Stimulated activated CD4-positive, alpha-beta T cell treated with anti-CD3 and anti-CD28 coated beads, Interleukin-1b, Interleukin-23, amount 100 ng/mL, for 48 hours (primary cell): Measurements from ENCODE around the gene IP6K3.

Experiments
- DNase-seq: peaks from one replicate; pipeline ENCODE4 v3.0.0-alpha.2; 2020

IP6K3 gene

GRCh38 chr6:33702345-33702977, 44.2 kb downstream of the IP6K3 start:
- DNase-seq, result no peak

- DNase-seq, result peak; percentile 74
Observed at GRCh38 chr6:33700391-33701050, 46.2 kb downstream of the IP6K3 start.

GRCh38 chr6:33699739-33700138, 47.0 kb downstream of the IP6K3 start:
- no peak for DNase-seq

GRCh38 chr6:33699131-33699530, 47.6 kb downstream of the IP6K3 start:
- no peak for DNase-seq

- DNase-seq, result no peak
Observed at GRCh38 chr6:33698494-33698893, 48.2 kb downstream of the IP6K3 start.

GRCh38 chr6:33697845-33698244, 48.9 kb downstream of the IP6K3 start:
- DNase-seq, result no peak

- DNase-seq, result no peak
Observed at GRCh38 chr6:33696548-33697518, 49.9 kb downstream of the IP6K3 start.

- no peak for DNase-seq
Observed at GRCh38 chr6:33696076-33696475, 50.6 kb downstream of the IP6K3 start.

- DNase-seq, result no peak
Observed at GRCh38 chr6:33695451-33695887, 51.2 kb downstream of the IP6K3 start.

- DNase-seq, result no peak
Observed at GRCh38 chr6:33694977-33695376, 51.7 kb downstream of the IP6K3 start.

- DNase-seq, result peak; percentile 80
Observed at GRCh38 chr6:33694401-33694931, 52.2 kb downstream of the IP6K3 start.

GRCh38 chr6:33693186-33694105, 53.3 kb downstream of the IP6K3 start:
- no peak for DNase-seq

- DNase-seq, result peak; percentile 77
Observed at GRCh38 chr6:33692760-33693158, 53.9 kb downstream of the IP6K3 start.

GRCh38 chr6:33692078-33692759, 54.5 kb downstream of the IP6K3 start:
- DNase-seq, result no peak

- DNase-seq, result no peak
Observed at GRCh38 chr6:33691456-33692077, 55.1 kb downstream of the IP6K3 start.

- DNase-seq, result no peak
Observed at GRCh38 chr6:33690766-33691165, 55.9 kb downstream of the IP6K3 start.

GRCh38 chr6:33689879-33690278, 56.8 kb downstream of the IP6K3 start:
- DNase-seq, result no peak

- no peak for DNase-seq
Observed at GRCh38 chr6:33689148-33689494, 57.6 kb downstream of the IP6K3 start.

GRCh38 chr6:33688451-33689147, 58.1 kb downstream of the IP6K3 start:
- no peak for DNase-seq

GRCh38 chr6:33688006-33688405, 58.7 kb downstream of the IP6K3 start:
- no peak for DNase-seq
